ENCODE results near the gene MYO1D. TPM values are rescaled to one million over a fixed set of nuclear protein-coding genes. Genes with fewer than 3 reads are reported as not detected.

Gene MYO1D
- total RNA-seq, 4 donors from 2014 or later: 46.3 to 139 (median 80.0) TPM

GRCh38 chr17:32882029-32882428 is 5.1 kb upstream of the MYO1D start:
- TF ChIP-seq, protein P1, sequence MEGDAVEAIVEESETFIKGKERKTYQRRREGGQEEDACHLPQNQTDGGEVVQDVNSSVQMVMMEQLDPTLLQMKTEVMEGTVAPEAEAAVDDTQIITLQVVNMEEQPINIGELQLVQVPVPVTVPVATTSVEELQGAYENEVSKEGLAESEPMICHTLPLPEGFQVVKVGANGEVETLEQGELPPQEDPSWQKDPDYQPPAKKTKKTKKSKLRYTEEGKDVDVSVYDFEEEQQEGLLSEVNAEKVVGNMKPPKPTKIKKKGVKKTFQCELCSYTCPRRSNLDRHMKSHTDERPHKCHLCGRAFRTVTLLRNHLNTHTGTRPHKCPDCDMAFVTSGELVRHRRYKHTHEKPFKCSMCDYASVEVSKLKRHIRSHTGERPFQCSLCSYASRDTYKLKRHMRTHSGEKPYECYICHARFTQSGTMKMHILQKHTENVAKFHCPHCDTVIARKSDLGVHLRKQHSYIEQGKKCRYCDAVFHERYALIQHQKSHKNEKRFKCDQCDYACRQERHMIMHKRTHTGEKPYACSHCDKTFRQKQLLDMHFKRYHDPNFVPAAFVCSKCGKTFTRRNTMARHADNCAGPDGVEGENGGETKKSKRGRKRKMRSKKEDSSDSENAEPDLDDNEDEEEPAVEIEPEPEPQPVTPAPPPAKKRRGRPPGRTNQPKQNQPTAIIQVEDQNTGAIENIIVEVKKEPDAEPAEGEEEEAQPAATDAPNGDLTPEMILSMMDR (IDR thresholded peaks at IDR 0.05; ENCODE audit: low read depth): no peak

DNA sequence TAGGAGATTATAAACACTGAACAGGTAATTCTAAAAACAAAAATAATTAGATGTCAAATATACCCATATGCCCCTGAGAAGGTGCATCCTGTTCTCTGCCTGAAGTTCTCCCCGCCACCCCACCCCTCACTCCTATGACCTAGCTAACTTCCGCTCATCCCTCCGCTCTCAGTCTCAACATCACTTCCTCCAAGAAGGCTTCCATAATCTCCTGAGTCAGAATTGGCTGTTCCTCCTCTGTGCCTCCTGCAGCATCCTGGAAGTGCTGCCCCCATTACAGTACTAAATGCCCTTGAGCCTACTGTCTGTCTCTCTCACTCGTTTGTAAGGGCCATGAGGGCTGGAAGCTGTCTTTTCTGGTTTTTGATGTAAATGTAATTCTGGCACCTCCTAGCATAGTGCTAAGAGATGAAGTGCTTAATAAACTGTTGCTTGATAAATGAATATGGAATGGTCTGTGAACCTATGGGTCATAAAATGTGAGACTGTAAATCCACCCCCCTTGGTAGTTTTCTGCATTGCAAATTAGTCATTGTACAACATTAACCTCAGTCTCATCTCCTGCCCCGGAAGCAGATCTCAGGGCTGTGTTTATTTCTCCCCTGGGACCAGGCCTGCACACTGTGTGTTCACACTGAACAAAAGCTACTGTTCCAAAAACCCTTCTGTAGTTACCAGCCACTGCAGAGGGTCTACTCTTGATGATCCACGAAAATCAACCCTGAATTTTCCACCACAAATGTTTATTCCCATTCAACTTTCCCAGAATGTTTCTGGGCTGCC is 3.9 kb upstream of the MYO1D start:
- TF ChIP-seq, protein P1 (IDR thresholded peaks at IDR 0.05; ENCODE audit: low read depth): no peak

GRCh38 chr17:32879134-32879533 is 2.2 kb upstream of the MYO1D start:
- TF ChIP-seq, protein P1 (IDR thresholded peaks at IDR 0.05; ENCODE audit: low read depth): no peak

GRCh38 chr17:32878211-32878610 is 1.3 kb upstream of the MYO1D start:
- TF ChIP-seq, protein P1 (IDR thresholded peaks at IDR 0.05; ENCODE audit: low read depth): no peak

- TF ChIP-seq, protein P1 (IDR thresholded peaks at IDR 0.05; ENCODE audit: low read depth): no peak
These were observed 340 bp upstream of the MYO1D start for GRCh38 chr17:32877164-32877764.

- TF ChIP-seq, protein P1 (IDR thresholded peaks at IDR 0.05; ENCODE audit: low read depth): no peak
These were observed 954 bp downstream of the MYO1D start for GRCh38 chr17:32875923-32876416.

GRCh38 chr17:32875230-32875917 is 1.6 kb downstream of the MYO1D start:
- TF ChIP-seq, protein P1 (IDR thresholded peaks at IDR 0.05; ENCODE audit: low read depth): no peak
